22Rv1 (cell line): ENCODE results near the gene CCDC40.

ENCODE experiments used
- H3K27ac ChIP-seq: fragments of 450-650 bp; 2 replicates; pipeline ENCODE4 v1.5.1; 2017
- CTCF ChIP-seq: fragments of 450-650 bp; IDR thresholded peaks from 2 replicates; pipeline ENCODE4 v1.5.1; 2017; ENCODE audit warnings: mild to moderate bottlenecking
- ZFX ChIP-seq: fragments of 450-650 bp; IDR thresholded peaks from 2 replicates; pipeline ENCODE4 v1.6.1; 2017; ENCODE audit warnings: antibody characterized with exemption, borderline replicate concordance

CCDC40 gene

GRCh38 chr17:80055597-80055996, 19.2 kb downstream of the CCDC40 start:
- H3K27ac ChIP-seq, result no peak overlapping the region
- no peak for TF ChIP-seq ZFX
- no peak for TF ChIP-seq CTCF

GRCh38 chr17:80058311-80058955, 22.0 kb downstream of the CCDC40 start:
- TF ChIP-seq CTCF, result no peak
- TF ChIP-seq ZFX, result no peak
- no peak overlapping the region for H3K27ac ChIP-seq

- TF ChIP-seq CTCF, result no peak
- no peak for TF ChIP-seq ZFX
- no peak overlapping the region for H3K27ac ChIP-seq
These were observed 24.2 kb downstream of the CCDC40 start for GRCh38 chr17:80060644-80061043.

GRCh38 chr17:80061421-80061820, 25.0 kb downstream of the CCDC40 start:
- no peak overlapping the region for H3K27ac ChIP-seq
- TF ChIP-seq ZFX, result no peak
- no peak for TF ChIP-seq CTCF

GRCh38 chr17:80063830-80064585, 27.6 kb downstream of the CCDC40 start:
- H3K27ac ChIP-seq, result no peak overlapping the region
- no peak for TF ChIP-seq ZFX
- no peak for TF ChIP-seq CTCF

GRCh38 chr17:80064696-80065095, 28.3 kb downstream of the CCDC40 start:
- H3K27ac ChIP-seq, result no peak overlapping the region
- TF ChIP-seq CTCF, result no peak
- no peak for TF ChIP-seq ZFX

- H3K27ac ChIP-seq, result no peak overlapping the region
- TF ChIP-seq CTCF (no peak), ZFX (no peak)
These were observed 29.2 kb downstream of the CCDC40 start for GRCh38 chr17:80065478-80066170.
